Brain microvascular endothelial cell (primary cell): ENCODE data around the gene C16orf92.
"Not testable (repeated sequence)": the region's sequence is repeated elsewhere in the genome, so short reads cannot be mapped to it uniquely, and the experiment has no call there.

Source experiments
- DNase-seq: peaks from one replicate; pipeline ENCODE4 v3.0.0-alpha.2; 2020
- H3K27ac ChIP-seq: fragments of 250-450 bp; sonication (Bioruptor Pico); 2 replicates; pipeline ENCODE4 v1.5.1; 2020; ENCODE audit warnings: mild to moderate bottlenecking, moderate library complexity
- H3K27me3 ChIP-seq: fragments of 250-450 bp; sonication (Bioruptor Pico); replicated peaks from 2 replicates; pipeline ENCODE4 v1.5.1; 2020; ENCODE audit warnings: mild to moderate bottlenecking
- H3K36me3 ChIP-seq: fragments of 250-450 bp; sonication (Bioruptor Pico); replicated peaks from 2 replicates; pipeline ENCODE4 v1.5.1; 2020; ENCODE audit warnings: mild to moderate bottlenecking
- H3K4me3 ChIP-seq: 2 replicates; pipeline ENCODE4 v1.5.1; 2011; ENCODE audit warnings: low read depth, mild to moderate bottlenecking, control low read depth, low read length, moderate library complexity
- CTCF ChIP-seq: IDR thresholded peaks from 2 replicates; pipeline ENCODE4 v1.5.1; 2011; ENCODE audit warnings: low read depth, mild to moderate bottlenecking, moderate library complexity, low read length, control low read depth, inconsistent platforms; ENCODE audit errors: missing control alignments
- in situ Hi-C: cut with HindIII; loops from 2 replicates; pipeline ENCODE4 v1.10.0; 2017; ENCODE audit warnings: low sequenced_read_pairs, low pct_ligation_motif_present

The C16orf92 gene

GRCh38 chr16:30009990-30010843 is 12.8 kb upstream of the C16orf92 start:
- DNase-seq: no peak
- no peak overlapping the region for H3K27ac ChIP-seq
- H3K36me3 ChIP-seq: no peaks in the 10 kb centered on the region
- in situ Hi-C loops: no loop called here
- peaks cover 19% of the 10 kb centered on the region for H3K27me3 ChIP-seq
- no peak overlapping the region for H3K4me3 ChIP-seq
- no peak for TF ChIP-seq CTCF

- Histone ChIP-seq H3K36me3 (no peaks in the 10 kb centered on the region), H3K27ac (no peak within 1 kb of the TSS), H3K4me3 (peak within 1 kb of the TSS; percentile 39), H3K27me3 (peaks cover 19% of the 10 kb centered on the region)
- no peak for TF ChIP-seq CTCF
- in situ Hi-C loops: no loop called here
- no peak for DNase-seq
These were observed 11.9 kb upstream of the C16orf92 start, which contains the start of gene DOC2A for GRCh38 chr16:30010844-30011713. Gene DOC2A (minus strand): TSS chr16:30011027. CDS start chr16:30010222, 805 bp downstream.

DNA sequence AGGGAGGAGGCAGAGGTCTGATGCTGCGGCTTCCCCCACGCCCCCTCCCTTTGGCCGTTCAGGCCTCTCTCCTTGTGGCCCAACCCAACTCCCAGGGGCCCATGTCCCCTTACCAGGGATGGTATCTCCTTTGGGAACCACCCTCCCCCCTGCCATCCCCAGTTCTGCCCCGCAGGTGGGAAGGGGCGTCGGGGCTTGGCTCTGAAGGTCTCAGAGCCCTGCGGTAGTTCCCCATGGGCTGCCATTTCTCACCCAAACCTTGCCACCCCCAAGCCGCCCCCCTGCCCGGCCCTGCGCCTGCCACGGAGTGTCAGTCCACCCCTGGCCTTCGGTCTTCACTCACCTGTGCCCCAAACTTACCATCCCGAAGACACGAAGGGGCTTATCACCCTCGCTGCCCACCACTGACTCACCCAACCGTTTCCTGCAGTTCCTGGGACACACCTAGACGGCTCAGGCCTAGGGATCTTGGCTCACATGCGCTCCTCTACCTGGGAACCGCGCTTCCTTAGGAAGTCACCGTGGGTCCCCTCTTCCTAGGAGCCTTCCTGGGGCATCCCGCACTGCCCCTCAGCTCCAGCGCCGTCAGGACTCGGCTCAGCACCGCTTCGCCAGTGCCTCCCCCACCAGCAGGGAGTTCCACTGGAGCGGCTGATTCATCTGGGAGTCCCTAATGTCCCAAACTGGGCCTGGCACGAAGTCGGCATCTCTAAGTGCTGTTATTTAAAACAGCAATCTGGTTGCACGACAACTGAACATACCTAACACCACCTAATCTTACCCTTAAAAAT is 11.1 kb upstream of the C16orf92 start:
- Histone ChIP-seq H3K27ac (no peak overlapping the region), H3K27me3 (peaks cover 19% of the 10 kb centered on the region), H3K36me3 (no peaks in the 10 kb centered on the region), H3K4me3 (no peak overlapping the region)
- no peak for TF ChIP-seq CTCF
- in situ Hi-C loops: no loop called here
- DNase-seq: no peak

- in situ Hi-C loops, DNase-seq, H3K4me3 ChIP-seq, H3K36me3 ChIP-seq, H3K27ac ChIP-seq: not testable (repeated sequence)
- H3K27me3 ChIP-seq: peaks cover 19% of the 10 kb centered on the region
These were observed 10.4 kb upstream of the C16orf92 start for GRCh38 chr16:30012598-30012997.

DNA sequence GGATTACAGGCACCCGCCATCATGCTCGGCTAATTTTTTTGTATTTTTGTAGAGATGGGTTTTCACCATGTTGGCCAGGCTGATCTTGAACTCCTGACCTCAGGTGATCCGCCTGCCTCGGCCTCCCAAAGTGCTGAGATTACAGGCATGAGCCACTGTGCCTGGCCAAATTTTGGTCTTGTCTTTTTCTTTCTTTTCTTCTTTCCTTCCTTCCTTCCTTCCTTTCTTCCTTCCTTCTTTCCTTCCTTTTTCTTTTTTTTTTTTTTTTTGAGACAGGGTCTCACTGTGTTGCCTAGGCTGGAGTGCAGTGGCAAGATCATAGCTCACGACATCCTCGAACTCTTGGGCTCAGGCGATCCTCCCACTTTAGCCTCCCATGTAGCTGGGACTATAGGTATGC is 7.5 kb upstream of the C16orf92 start:
- H3K27ac ChIP-seq, H3K4me3 ChIP-seq, DNase-seq, in situ Hi-C loops, H3K36me3 ChIP-seq: not testable (repeated sequence)
- H3K27me3 ChIP-seq: peaks cover 12% of the 10 kb centered on the region

- in situ Hi-C loops: no loop called here
- Histone ChIP-seq H3K4me3 (no peak overlapping the region), H3K27me3 (peaks cover 4% of the 10 kb centered on the region), H3K27ac (no peak overlapping the region), H3K36me3 (no peaks in the 10 kb centered on the region)
- no peak for DNase-seq
- no peak for TF ChIP-seq CTCF
These were observed 6.3 kb upstream of the C16orf92 start for GRCh38 chr16:30016555-30017276.
